Measurements from ENCODE around the gene MAGEL2.

Gene MAGEL2

GRCh38 chr15:23647421-23648370 lies at the start of gene MAGEL2:
Gene MAGEL2 (minus strand): TSS chr15:23647867. CDS start chr15:23647742, 125 bp downstream.
- no peak for DNase-seq (ENCODE audit: low read depth in 1 of 2, low spot score in 1 of 2)

- no peak for DNase-seq (ENCODE audit: low read depth in 1 of 2, low spot score in 1 of 2)
These were observed 47.6 kb upstream of the MAGEL2 start for GRCh38 chr15:23695282-23695681.

- no peak for DNase-seq (ENCODE audit: low read depth in 1 of 2, low spot score in 1 of 2)
These were observed 46.9 kb upstream of the MAGEL2 start for GRCh38 chr15:23694592-23694991.

- no peak for DNase-seq (ENCODE audit: low read depth in 1 of 2, low spot score in 1 of 2)
These were observed 42.8 kb upstream of the MAGEL2 start for GRCh38 chr15:23690450-23690852.

GRCh38 chr15:23690015-23690414 lies 42.3 kb upstream of the MAGEL2 start:
- DNase-seq (ENCODE audit: low read depth in 1 of 2, low spot score in 1 of 2) = no peak

GRCh38 chr15:23687143-23687470 lies 39.4 kb upstream of the MAGEL2 start, which contains the start of gene NDN:
Gene NDN (minus strand): TSS chr15:23687305. CDS start chr15:23687217, 88 bp downstream.
- DNase-seq (ENCODE audit: low read depth in 1 of 2, low spot score in 1 of 2) = no peak

- DNase-seq (ENCODE audit: low read depth in 1 of 2, low spot score in 1 of 2) = no peak
These were observed 38.9 kb upstream of the MAGEL2 start for GRCh38 chr15:23686466-23687142.

- no peak for DNase-seq (ENCODE audit: low read depth in 1 of 2, low spot score in 1 of 2)
These were observed 23.8 kb upstream of the MAGEL2 start for GRCh38 chr15:23671481-23671880.

- no peak for DNase-seq (ENCODE audit: low read depth in 1 of 2, low spot score in 1 of 2)
These were observed 23.3 kb upstream of the MAGEL2 start for GRCh38 chr15:23670970-23671369.

GRCh38 chr15:23663232-23663631 lies 15.6 kb upstream of the MAGEL2 start:
- no peak for DNase-seq (ENCODE audit: low read depth in 1 of 2, low spot score in 1 of 2)

- DNase-seq (ENCODE audit: low read depth in 1 of 2, low spot score in 1 of 2) = no peak
These were observed 1.4 kb upstream of the MAGEL2 start for GRCh38 chr15:23648920-23649515.

GRCh38 chr15:23647001-23647295 lies 719 bp downstream of the MAGEL2 start:
- DNase-seq (ENCODE audit: low read depth in 1 of 2, low spot score in 1 of 2) = no peak

- DNase-seq (ENCODE audit: low read depth in 1 of 2, low spot score in 1 of 2) = no peak
These were observed 1.3 kb downstream of the MAGEL2 start for GRCh38 chr15:23646165-23647000.

- DNase-seq (ENCODE audit: low read depth in 1 of 2, low spot score in 1 of 2) = no peak
These were observed 2.1 kb downstream of the MAGEL2 start for GRCh38 chr15:23645371-23646164.

- no peak for DNase-seq (ENCODE audit: low read depth in 1 of 2, low spot score in 1 of 2)
These were observed 2.8 kb downstream of the MAGEL2 start for GRCh38 chr15:23644829-23645228.

- peak in 1 of 2 donors; percentile 15 for DNase-seq (ENCODE audit: low read depth in 1 of 2, low spot score in 1 of 2)
These were observed 5.1 kb downstream of the MAGEL2 start for GRCh38 chr15:23642413-23643044.

- no peak for DNase-seq (ENCODE audit: low read depth in 1 of 2, low spot score in 1 of 2)
These were observed 13.5 kb downstream of the MAGEL2 start for GRCh38 chr15:23634181-23634580.

- DNase-seq (ENCODE audit: low read depth in 1 of 2, low spot score in 1 of 2) = no peak
These were observed 18.3 kb downstream of the MAGEL2 start for GRCh38 chr15:23629234-23629805.

GRCh38 chr15:23628612-23629233 lies 18.9 kb downstream of the MAGEL2 start:
- DNase-seq (ENCODE audit: low read depth in 1 of 2, low spot score in 1 of 2) = no peak

Data from activated CD4-positive, alpha-beta T cell treated with anti-CD3 and anti-CD28 coated beads, Interleukin-2, amount 50 U/mL, for 24 hours (primary cell).